HEK293 (cell line): Measurements from ENCODE around the gene TBX4.

Source experiments
- CTCF ChIA-PET: fragments of 350-600 bp; formaldehyde crosslinking; extraction: SDS; loops from one replicate; lab custom pipeline; 2021; ENCODE audit warnings: antibody characterized with exemption; lab: Yijun Ruan, JAX
- POLR2A ChIA-PET: fragments of 300-600 bp; formaldehyde crosslinking; extraction: SDS; loops from one replicate; lab custom pipeline; 2020; ENCODE audit warnings: antibody characterized with exemption, inconsistent platforms; lab: Yijun Ruan, JAX
- H3K27ac ChIP-seq: fragments of 200-500 bp; sonication (Bioruptor generic); 2 replicates; pipeline ENCODE4 v1.5.1; 2014; ENCODE audit warnings: low read depth, low read length, control low read depth, inconsistent platforms; ENCODE audit errors: extremely low read depth
- H3K36me3 ChIP-seq, 2 experiments: fragments of 200-500 bp in 1 of 2; sonication (Bioruptor generic) in 1 of 2; 1 replicate in 1 of 2; 2 replicates in 1 of 2; pipeline ENCODE4 v1.5.1; 2014 to 2017; ENCODE audit warnings: inconsistent platforms in 2 of 2, low read length in 2 of 2; ENCODE audit not compliant: control insufficient read depth in 2 of 2, insufficient read depth in 1 of 2
- H3K4me1 ChIP-seq: fragments of 200-500 bp; sonication (Bioruptor generic); 2 replicates; pipeline ENCODE4 v1.5.1; 2014; ENCODE audit warnings: mild to moderate bottlenecking, low read length, inconsistent platforms; ENCODE audit not compliant: control insufficient read depth, insufficient read depth
- H3K4me3 ChIP-seq: 2 replicates; pipeline ENCODE4 v1.5.1; 2011; ENCODE audit warnings: low read depth, mild to moderate bottlenecking, control low read depth, low read length, moderate library complexity
- H3K9me3 ChIP-seq: fragments of 200-500 bp; sonication (Bioruptor generic); 2 replicates; pipeline ENCODE4 v1.5.1; 2014; ENCODE audit warnings: low read depth, low read length, inconsistent platforms; ENCODE audit not compliant: control insufficient read depth, insufficient read depth
- BCL11A ChIP-seq: fragments of 450-650 bp; formaldehyde crosslinking; IDR thresholded peaks from 2 replicates; pipeline ENCODE4 v1.5.1; 2016; ENCODE audit warnings: low read depth, missing biosample characterization, missing genetic modification characterization
- GLIS1 ChIP-seq: fragments of 450-650 bp; formaldehyde crosslinking; IDR thresholded peaks from 2 replicates; pipeline ENCODE4 v1.5.1; 2016; ENCODE audit warnings: missing biosample characterization, missing genetic modification characterization
- PRDM4 ChIP-seq: fragments of 450-650 bp; formaldehyde crosslinking; IDR thresholded peaks from 2 replicates; pipeline ENCODE4 v1.5.1; 2017; ENCODE audit warnings: missing biosample characterization, missing genetic modification characterization
- PRDM6 ChIP-seq: fragments of 450-650 bp; formaldehyde crosslinking; IDR thresholded peaks from 2 replicates; pipeline ENCODE4 v1.5.1; 2017; ENCODE audit warnings: missing biosample characterization, missing genetic modification characterization
- SCRT2 ChIP-seq: fragments of 450-650 bp; formaldehyde crosslinking; IDR thresholded peaks from 2 replicates; pipeline ENCODE4 v1.5.1; 2016; ENCODE audit warnings: missing biosample characterization, missing genetic modification characterization
- SP7 ChIP-seq: fragments of 450-650 bp; formaldehyde crosslinking; IDR thresholded peaks from 2 replicates; pipeline ENCODE4 v1.5.1; 2016; ENCODE audit warnings: missing biosample characterization, missing genetic modification characterization
- TCF7L2 ChIP-seq: IDR thresholded peaks from 2 replicates; pipeline ENCODE4 v1.6.1; 2011; ENCODE audit warnings: low read depth, mild to moderate bottlenecking, inconsistent platforms, low read length, moderate library complexity, borderline replicate concordance
- TRIM28 ChIP-seq: IDR thresholded peaks from 2 replicates; pipeline ENCODE4 v1.6.1; 2011; ENCODE audit warnings: low read length, control low read depth, borderline replicate concordance
- WT1 ChIP-seq: fragments of 450-650 bp; formaldehyde crosslinking; IDR thresholded peaks from 2 replicates; pipeline ENCODE4 v1.5.1; 2016; ENCODE audit warnings: missing biosample characterization, missing genetic modification characterization
- ZBTB44 ChIP-seq: fragments of 450-650 bp; IDR thresholded peaks from 2 replicates; pipeline ENCODE4 v1.5.1; 2018; ENCODE audit warnings: missing biosample characterization, mild to moderate bottlenecking, missing genetic modification characterization
- ZNF10 ChIP-seq: fragments of 450-650 bp; formaldehyde crosslinking; IDR thresholded peaks from 2 replicates; pipeline ENCODE4 v1.5.1; 2017; ENCODE audit warnings: missing biosample characterization, missing genetic modification characterization
- ZNF121 ChIP-seq: fragments of 450-650 bp; formaldehyde crosslinking; IDR thresholded peaks from 2 replicates; pipeline ENCODE4 v1.5.1; 2016; ENCODE audit warnings: missing biosample characterization, missing genetic modification characterization
- ZNF155 ChIP-seq: fragments of 450-650 bp; formaldehyde crosslinking; IDR thresholded peaks from 2 replicates; pipeline ENCODE4 v1.5.1; 2016; ENCODE audit warnings: missing biosample characterization, missing genetic modification characterization
- ZNF280C ChIP-seq: fragments of 450-650 bp; formaldehyde crosslinking; IDR thresholded peaks from 2 replicates; pipeline ENCODE4 v1.5.1; 2016; ENCODE audit warnings: missing biosample characterization, missing genetic modification characterization
- ZNF341 ChIP-seq: fragments of 450-650 bp; formaldehyde crosslinking; IDR thresholded peaks from 2 replicates; pipeline ENCODE4; 2016; ENCODE audit warnings: low read depth, missing biosample characterization, missing genetic modification characterization
- ZNF426 ChIP-seq: fragments of 450-650 bp; formaldehyde crosslinking; IDR thresholded peaks from 2 replicates; pipeline ENCODE4 v1.5.1; 2017; ENCODE audit warnings: missing biosample characterization, missing genetic modification characterization, mild to moderate bottlenecking, inconsistent platforms, moderate library complexity
- ZNF521 ChIP-seq: fragments of 450-650 bp; formaldehyde crosslinking; IDR thresholded peaks from 2 replicates; pipeline ENCODE4 v1.5.1; 2017; ENCODE audit warnings: missing biosample characterization, mild to moderate bottlenecking, missing genetic modification characterization
- ZNF843 ChIP-seq: fragments of 450-650 bp; formaldehyde crosslinking; IDR thresholded peaks from 2 replicates; pipeline ENCODE4 v1.5.1; 2016; ENCODE audit warnings: missing biosample characterization, missing genetic modification characterization

TBX4 gene

GRCh38 chr17:61486135-61487120 is 34.2 kb downstream of the TBX4 start (continued):
- 0 out of 2 replicates have a peak, but pooled peaks have one; percentile 37 for TF ChIP-seq SCRT2 (tag by site-specific recombination)
- TF ChIP-seq SP7 (tag by site-specific recombination): peak; percentile 91
- TF ChIP-seq GLIS1 (tag by site-specific recombination): peak; percentile 76
- peak; percentile 36; the same call in 1 of the 2 replicates for TF ChIP-seq ZBTB44 (tag by site-specific recombination)
- TF ChIP-seq ZNF843: 0 out of 2 replicates have a peak, but pooled peaks have one; percentile 55
- peak; percentile 58; the same call in 1 of the 2 replicates for TF ChIP-seq PRDM4 (tag by site-specific recombination)
- TF ChIP-seq TCF7L2: peak; percentile 90
- TF ChIP-seq TRIM28: peak; percentile 63; the same call in 1 of the 2 replicates

- Histone ChIP-seq H3K4me1 (peaks cover 14% of the 10 kb centered on the region), H3K9me3 (no peaks in the 10 kb centered on the region), H3K36me3 (no peaks in the 10 kb centered on the region), H3K27ac (no peak overlapping the region; the same call in 1 of the 2 replicates), H3K4me3 (no peak overlapping the region)
- CTCF ChIA-PET: interaction anchor here (0.7 to 2.1 kb wide), 8 partner anchors 14 to 1730 kb away, joined by 3 to 7 read pairs (median 4); no protein-coding TSS in a partner anchor
- POLR2A ChIA-PET: interaction anchor here (0.5 to 1.1 kb wide), 6 partner anchors 8 to 27 kb away, joined by 3 to 6 read pairs (median 4); no protein-coding TSS in a partner anchor
- TF ChIP-seq ZNF121: no peak
- no peak for TF ChIP-seq TCF7L2
- TF ChIP-seq ZNF521: no peak
- TF ChIP-seq WT1: no peak
- no peak for TF ChIP-seq BCL11A (tag by site-specific recombination)
- TF ChIP-seq ZNF10: no peak
- no peak for TF ChIP-seq ZNF155 (tag by site-specific recombination)
- TF ChIP-seq ZNF426: 0 out of 2 replicates have a peak, but pooled peaks have one; percentile 6
These were observed 35.2 kb downstream of the TBX4 start for GRCh38 chr17:61487161-61487988.

- Histone ChIP-seq H3K36me3 (no peaks in the 10 kb centered on the region), H3K4me1 (peaks cover 14% of the 10 kb centered on the region), H3K9me3 (no peaks in the 10 kb centered on the region), H3K4me3 (no peak overlapping the region), H3K27ac (no peak overlapping the region)
- POLR2A ChIA-PET: interaction anchor here (1.1 kb wide), 1 partner anchor 14 kb away, joined by 3 read pairs; no protein-coding TSS in a partner anchor
- CTCF ChIA-PET: interaction anchor here (0.7 to 2.1 kb wide), 3 partner anchors 29 to 1731 kb away, joined by 4 to 7 read pairs (median 4); no protein-coding TSS in a partner anchor
- TF ChIP-seq ZNF341 (tag by site-specific recombination) (no peak), PRDM6 (no peak), ZNF280C (no peak)
These were observed 35.9 kb downstream of the TBX4 start for GRCh38 chr17:61487989-61488595.
